CD4-positive, alpha-beta T cell treated with Interleukin-21 for 1 hour (primary cell): ENCODE data around the gene DDX27.

Experiments
- DNase-seq: peaks from one replicate; pipeline ENCODE4 v3.0.0-alpha.2; 2020

Gene DDX27

DNA sequence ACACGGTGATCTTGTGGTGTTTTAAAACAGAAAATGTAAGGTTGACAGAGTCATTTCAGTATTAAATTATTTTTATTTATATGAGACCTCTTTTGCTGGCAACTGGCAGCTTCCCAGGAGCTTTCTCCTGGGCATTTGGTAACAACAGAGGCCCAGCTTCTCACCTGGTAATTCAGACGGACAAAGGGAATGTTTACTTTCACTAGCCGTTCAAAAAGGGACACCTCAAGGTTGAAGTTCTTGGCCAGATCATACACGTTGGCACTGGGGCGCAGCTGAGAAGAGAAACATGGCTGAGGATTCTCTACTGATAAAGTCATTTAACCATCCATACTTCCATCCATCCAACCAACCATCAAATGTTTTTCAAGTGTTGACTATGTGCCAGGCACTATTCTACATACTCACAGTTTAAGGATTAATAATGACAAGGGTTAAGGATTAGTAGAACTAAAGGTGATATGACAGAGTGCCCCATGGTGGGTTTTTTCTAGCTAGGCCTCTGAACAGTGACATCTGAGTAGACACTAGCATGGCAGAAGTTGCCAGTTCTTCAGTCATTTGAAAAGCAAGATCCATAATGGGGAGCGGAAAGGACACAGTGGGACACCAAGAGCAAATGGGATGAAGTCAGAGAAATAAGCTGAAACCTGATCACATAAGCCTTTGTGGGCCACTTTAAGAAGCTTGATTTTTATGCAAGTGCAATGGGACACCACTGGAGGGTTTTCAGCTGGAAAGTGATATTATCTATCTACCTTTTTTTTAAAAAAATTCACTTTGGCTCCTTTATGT is 33.5 kb downstream of the DDX27 start:
- no peak for DNase-seq

DNA sequence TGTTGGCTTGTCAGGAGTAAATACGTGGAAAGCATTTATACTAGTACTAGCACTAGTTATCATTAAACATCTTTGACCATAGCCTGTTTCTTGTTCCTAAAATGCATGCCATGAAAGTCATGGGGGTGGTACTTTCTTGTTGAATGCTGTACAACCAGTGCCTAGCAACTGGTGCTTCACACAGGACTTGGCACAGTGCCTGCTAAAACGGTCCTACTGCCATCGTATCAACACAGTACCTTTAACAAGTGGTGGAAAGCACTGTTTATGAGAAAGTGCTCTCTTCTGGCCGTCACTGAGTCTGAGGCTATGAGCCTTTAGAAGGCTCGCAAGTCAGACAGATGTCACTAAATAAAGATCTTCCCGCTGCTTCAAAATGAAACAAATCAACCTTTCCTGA is 37.0 kb downstream of the DDX27 start:
- DNase-seq = no peak

DNA sequence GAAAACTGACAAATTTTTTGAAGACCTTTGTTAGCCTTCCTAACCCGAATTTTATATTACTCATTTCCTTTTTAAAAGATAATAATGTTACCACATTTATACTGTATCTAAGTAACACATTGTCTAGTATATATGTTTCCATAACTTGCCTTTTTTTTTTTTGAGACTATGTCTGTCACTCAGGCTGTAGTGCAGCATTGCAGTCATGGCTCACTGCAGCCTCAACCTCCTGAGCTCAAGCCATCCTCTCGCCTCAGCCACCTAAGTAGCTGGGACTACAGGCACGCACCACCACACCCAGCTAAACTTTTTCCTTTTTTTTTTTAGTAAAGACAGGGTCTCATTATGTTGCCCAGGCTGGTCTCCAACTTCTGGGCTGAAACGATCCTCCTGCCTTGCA is 40.1 kb downstream of the DDX27 start:
- no peak for DNase-seq

DNA sequence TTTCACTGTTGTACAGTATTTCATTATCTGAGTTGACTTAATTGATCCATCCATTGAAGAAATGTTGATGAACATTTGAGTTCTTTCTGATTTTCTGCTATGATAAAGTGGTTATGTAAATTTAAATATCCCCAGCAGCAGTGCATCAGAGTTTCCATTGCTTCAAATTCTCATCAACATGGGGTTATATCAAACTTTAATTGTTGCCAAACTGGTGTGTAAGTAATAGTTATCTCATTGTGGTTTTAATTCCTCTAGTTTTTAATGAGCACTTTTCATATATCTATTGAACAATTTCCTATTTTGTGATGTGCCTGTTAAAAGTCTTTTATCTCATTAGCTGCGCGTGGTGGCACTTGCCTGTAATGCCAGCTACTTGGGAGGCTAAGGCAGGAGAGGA is 40.6 kb downstream of the DDX27 start:
- no peak for DNase-seq

DNA sequence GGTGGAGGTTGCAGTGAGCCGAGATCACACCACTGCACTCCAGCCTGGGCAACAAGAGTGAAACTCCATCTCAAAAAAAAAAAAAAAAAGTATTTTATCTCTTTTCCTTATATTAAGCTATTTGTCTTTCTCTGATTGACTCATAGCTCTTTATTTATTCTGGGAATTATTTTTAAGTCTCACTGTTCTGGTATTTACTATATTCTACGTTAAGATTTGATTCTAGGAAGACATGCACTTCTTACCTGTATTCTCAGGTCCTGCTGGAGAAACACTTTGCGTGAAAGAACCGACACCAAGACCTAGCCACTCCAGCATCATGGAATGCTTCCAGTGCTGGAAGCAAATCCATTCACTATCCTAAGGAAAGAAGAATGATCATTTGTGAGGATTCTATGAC is 41.0 kb downstream of the DDX27 start:
- DNase-seq = no peak

DNA sequence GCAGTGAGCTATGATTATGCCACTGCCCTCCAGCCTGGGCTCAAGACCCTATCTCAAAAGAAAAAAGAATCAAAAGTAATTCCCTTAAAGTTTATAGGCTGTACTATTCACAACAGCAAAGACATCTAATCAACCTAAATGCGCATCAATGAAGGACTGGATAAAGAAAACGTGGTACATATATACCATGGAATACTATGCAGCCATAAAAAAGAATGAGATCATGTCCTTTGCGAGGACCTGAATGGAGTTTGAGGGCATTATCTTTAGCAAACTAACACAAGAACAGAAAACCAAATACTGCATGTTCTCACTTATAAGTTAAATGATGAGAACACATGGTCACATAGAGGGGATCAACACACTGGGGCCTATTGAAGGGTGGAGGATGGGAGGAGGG is 42.0 kb downstream of the DDX27 start:
- DNase-seq = no peak

DNA sequence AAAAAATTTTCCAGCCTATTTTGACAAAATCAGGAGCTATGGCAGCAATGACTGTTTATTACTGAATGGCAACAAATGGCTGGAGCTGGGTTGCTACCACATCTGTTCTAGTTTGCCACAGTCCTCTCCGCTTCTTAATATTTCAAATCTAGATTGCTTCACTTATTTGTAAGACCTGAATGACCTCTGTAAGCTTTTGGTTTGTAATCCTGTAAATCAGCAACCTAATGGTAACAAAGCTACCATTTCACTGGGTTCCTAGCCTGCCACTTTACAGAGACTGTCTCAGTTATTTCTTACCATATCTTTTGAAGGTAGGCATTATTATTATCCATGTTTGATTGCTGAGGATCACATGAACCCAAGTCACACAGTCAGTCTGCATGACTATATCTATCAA is 43.2 kb downstream of the DDX27 start:
- no peak for DNase-seq

DNA sequence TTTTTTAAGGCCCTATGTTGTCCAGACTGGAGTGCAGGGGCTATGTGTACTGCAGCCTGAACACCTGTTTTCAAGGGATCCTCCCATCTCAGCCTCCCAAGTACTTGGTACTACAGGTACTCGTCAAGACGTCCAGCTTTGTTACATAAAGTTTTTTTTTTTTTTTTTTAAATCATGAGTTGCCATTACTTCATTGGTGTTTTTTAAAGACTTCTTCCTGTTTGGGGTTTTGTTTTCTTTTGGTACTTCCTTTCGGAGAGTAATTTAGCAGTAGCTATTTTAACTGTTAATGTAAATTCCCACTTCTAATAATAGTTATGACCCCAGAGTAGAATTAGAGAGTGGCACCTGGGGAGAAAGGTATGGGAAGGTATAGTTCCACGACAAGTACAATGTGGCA is 48.1 kb downstream of the DDX27 start:
- DNase-seq = peak; percentile 41

DNA sequence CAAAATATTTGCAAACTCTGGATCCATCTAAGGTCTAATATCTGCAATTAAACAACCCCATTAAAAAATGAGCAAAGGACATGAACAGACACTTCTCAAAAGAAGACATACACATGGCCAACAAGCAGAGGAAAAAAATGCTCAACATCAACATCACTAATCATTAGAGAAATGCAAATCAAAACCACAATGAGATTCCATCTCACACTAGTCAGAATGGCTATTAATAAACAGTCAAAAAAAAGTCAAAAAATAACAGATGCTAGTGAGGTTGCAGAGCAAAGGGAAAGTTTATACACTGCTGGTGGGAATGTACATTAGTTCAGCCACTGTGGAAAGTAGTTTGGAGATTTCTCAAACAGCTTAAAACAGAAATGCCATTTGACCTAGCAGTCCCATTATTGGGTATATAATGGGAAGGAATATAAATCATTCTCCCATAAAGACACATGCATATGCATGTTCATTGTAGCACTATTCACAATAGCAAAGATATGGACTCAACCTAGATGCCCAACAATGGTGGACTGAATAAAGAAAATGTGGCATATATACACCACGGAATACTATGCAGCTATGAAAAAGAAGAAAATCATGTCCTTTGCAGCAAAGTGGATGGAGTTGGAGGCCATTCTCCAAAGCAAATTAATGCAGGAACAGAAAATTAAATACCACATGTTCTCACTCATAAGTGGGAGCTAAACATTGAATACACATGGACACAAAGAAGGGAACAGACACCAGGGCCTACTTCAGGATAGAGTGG is 49.6 kb downstream of the DDX27 start:
- DNase-seq = no peak

DNA sequence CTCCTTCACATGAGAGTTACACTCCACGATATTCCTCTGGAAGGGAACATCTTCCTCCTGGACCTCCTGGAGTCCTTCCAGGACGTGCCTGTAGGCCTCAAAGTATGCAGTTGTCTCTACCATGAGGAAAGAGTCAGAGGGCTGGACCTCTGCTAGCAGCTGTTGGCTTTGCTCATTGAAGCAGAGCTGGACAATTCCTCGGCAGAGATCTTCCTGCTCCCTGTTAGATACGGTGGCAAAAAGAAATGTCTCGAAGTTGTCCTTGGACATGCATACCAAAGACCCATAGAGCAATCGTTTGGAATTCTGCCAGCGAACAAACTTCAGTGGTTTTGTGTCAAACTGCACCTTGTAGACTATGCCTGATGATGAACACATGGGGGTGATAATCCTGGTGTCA is 51.0 kb downstream of the DDX27 start:
- no peak for DNase-seq

DNA sequence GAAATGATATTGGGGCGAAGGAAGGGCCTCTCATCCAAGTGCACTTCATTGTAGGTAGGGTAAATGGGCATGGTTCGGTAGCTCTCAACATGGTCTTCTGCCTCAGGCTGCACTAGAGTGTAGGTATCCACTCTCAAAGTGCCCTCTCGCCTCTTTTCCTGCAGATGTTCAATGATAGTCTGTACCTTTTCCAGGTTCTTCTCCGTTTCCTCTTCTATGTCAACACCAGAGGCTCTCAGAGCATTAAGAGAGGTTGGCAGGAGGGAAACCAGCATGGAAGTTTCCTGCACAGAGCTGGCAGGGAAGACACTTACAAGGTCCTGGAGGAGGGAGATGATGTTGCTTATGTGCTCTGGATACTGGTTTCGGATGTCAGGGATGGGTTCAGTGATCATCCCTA is 51.5 kb downstream of the DDX27 start:
- no peak for DNase-seq

DNA sequence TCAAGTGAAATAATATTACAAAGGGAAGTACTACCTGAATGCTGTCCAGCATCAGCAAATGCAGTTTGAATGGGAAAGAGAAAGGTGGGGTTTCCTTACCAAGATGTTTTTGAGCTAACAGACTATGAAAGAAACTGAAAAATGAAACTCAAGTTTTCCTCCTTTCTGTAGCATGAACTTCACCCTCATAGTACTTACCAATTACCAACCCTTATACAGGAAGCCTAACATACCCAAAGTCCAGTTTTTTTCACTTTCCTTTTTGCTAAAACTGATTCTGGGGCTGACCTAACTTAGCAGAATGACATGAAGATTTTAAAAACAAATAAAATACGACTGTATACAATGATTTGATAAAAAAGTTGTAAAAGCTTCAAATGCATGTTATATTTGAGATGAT is 53.4 kb downstream of the DDX27 start:
- DNase-seq = no peak

DNA sequence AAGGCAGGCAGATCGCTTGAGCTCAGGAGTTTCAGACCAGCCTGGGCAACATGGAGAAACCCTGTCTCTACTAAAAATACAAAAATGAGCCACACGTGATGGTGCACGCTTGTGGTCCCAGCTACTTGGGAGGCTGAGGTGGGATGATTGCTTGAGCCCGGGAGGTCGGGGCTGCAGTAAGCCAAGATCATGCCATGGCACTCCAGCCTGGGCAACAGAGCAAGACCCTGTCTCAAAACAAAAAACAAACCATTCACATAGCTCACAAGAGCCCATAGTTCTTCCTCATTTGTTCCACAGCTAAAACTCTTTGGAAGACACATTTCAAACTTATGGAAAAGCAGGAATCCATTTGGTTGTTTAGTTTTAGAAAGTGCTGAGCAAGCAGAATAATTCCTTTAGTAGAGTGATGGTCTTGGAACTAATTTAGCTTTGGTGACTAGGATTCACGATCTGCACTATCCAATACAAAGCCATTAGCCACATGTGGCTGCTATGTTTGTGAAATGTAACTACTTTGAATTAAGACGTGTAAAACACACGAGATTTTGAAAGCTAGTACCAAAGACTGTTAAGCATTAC is 54.6 kb downstream of the DDX27 start:
- DNase-seq = no peak

DNA sequence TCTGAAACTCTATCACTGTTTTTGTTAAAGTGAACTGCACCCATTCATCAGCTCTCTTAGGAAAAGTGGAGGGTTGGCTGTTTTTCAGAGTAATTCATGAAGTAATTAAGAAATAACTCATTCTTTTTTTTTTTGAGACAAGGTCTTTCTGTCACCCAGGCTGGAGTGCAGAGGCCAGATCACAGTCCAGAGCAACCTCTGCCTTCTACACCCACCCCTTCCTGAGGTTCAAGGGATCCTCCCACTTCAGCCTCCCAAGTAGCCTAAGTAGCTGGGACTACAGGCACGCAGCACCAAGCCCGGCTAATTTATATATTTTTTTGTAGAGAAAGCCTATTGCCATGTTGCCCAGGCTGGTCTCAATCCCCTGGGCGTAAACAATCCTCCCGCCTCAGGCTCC is 56.0 kb downstream of the DDX27 start:
- no peak for DNase-seq

DNA sequence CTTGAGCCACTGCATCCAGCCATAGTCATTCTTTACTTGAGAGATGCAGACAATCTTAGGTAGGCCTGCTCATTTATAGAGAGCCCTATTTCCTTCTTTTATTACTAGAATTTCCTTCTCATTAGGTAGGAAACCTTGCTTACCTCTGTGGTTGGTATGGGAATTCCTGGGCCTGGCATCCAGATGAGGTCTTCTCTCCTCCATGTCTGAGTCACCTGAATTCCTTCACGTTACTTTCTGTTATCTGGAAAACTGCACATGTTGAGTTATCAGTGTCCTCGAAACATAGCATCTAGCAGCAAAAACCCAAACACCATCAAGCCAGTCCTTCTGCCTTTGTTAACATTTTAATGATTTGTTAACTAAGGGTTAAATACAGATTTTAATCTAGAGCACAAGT is 56.4 kb downstream of the DDX27 start:
- no peak for DNase-seq

DNA sequence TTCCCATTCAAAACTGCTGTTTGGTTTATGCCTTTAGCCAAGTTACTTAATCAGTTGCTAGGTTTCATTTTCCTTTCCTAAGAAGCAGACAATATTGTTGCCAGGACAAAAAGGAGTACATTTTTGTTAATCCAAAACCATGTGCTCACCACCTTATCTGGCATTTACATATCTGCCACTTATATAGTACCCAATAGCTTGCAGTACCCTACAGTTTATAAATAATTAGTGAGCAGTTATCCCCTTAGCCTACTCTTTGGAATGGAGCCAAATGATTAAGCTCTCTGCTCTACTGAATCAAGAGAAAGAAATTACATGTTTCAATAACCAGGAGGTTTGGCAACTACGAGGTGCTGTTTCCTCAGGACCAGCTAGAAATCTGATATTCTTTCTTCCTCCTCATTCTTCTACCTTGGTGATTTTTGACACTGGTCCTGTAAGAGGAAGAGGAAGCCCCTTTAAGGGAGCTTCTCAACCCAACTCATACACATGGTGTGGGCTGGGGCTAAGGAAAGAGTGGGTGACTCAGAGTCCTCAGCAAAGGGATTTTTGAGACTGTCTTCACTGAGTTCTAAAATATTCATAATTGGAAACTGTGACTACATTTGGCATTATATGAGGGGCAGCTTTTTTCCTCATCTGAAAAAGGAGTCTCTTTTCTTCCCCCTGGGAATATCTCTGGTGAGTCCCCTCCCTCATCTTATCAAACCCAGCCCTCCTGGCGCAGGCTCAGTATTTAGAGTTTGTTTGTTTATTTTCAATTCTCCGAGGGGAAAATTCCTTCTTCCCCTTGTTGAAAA is 57.1 kb downstream of the DDX27 start:
- DNase-seq = peak; percentile 62

DNA sequence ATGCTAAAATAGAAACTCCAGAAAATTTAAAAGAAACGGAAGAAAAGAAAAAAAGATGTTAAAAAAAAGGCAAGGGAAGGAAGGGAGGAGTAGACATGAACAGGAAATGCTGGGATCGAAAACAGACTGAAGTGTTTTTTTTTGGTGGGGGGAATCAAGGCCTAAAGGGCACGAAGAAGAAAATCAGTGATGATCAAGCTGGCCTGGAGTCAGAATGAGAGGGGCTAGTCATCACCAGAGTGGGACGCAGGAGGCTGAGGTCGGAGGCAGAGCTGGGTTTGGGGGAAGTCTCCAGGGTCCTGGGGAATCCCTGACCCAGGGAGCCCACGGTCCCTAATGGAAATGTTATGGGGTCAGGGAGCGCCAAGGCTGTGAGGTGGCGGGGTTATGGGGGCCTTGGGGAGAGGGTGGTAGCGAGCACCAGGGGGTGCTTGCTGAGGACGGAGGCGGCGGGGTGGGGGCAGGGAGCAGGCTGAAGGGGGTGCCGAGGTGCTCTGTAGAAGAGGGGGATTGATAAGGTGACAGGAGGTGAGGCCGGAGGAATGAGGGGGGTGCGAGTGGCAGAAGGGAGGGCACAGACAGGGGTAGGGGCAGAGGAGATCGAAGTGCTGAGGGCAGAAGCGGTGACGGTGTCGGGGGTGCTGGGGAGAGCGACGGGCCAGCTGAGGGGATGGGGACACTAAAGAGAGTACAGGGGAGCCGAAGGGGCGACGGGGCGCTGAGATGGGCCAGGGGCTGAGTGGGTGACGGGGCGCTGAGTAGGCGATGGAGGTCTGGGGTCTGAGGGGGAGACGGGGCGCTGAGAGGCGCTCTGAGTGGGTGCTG is 58.0 kb downstream of the DDX27 start:
- DNase-seq = no peak

DNA sequence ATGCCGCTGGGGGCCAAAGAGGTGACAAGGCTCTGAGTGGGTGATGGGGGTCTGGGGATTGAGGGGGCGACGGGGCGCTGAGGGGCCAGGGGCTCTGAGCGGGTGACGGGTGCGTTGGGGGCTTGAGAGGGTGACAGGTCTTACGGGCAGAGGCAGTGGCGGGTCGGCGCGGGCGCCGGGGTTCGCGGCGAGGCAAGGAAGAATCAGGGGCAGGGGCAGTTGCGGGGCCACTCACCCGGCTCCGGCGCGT is 58.5 kb downstream of the DDX27 start:
- no peak for DNase-seq

DNA sequence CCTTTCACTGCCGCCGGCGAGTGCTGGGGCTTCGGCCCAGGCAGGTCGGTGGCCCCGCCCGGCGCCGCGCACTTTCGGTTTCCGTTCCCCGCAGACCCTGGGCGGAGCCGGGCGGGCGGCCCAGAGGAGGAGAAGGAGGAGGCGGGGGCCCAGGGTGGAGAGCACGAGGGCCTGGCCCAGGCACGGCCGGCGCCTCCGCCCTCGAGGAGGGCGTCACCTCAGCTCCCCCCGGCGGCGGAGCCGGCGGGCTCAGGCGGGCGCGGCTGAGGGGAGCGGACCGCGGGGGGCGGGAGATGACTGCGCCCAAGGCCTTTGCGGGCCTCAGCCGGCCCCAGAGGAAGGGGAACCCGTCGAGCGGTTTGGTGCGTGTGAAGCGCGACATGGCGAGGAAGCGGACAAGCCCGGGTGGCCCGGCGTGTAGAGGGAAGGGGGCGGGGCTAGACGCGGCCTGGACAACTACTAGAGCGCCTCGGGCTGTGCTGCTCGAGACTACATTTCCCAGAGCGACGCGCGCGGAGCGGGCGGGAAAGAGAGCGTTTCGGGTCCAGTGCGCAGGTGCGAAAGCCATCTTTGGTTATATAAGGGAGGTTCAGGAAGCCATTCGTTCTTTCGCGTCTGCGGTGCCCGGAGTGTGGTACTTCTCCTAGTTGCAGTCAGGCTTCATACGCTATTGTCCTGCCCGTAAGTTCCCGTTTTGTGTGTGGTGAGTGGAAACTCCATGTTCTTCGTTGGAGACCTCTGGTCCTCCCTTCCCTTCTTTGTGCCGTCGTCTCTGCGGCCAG is 59.0 kb downstream of the DDX27 start, which contains the start of gene ZNFX1:
Gene ZNFX1 (minus strand): TSS at position 22 of the 782 bp plus-strand sequence. CDS start 2,218 bp downstream, outside the sequence.
- DNase-seq = peak; percentile 98

DNA sequence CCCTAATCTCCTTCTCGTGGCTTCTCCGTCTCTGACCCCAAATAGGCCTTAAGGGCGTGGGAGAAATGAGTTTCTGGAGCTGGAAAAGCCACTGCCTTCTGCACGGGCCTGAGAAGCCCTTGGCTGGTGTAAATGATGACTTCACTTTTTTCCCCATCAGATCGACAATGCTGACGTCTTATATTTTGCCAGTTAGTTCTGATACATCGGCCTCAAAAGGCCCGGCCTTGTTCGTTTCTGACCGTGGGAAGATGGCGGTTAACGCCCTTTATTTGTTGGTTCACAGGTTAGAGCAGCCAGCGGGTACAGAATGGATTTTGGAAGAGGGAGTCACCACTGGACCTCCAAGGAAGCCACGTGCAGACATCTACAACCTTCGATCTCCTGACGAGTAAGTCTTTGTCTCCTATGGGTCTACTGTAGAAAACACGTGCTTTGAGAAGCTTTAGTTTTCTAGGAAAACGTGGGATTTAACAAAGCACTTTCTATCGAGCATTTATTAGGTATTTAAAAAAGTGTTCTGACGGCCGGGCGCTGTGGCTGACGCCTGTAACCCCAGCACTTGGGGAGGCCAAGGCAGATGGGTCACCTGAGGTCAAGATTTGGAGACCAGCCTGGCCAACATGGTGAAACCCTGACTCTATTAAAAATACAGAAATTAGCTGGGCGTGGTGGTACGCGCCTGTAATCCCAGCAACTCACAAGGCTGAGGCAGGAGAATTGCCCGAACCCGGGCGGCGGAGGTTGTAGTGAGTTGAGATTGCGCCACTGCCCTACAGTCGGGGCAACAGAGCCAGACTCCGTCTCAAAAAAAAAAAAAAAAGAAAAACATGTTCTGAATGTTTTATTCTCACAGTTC is 59.8 kb downstream of the DDX27 start:
- DNase-seq = no peak
